ENCODE data around the gene TEX36.
"Not testable (repeated sequence)": the region's sequence is repeated elsewhere in the genome, so short reads cannot be mapped to it uniquely, and the experiment has no call there.

The TEX36 gene

GRCh38 chr10:125683063-125683462, at the start of gene TEX36:
TEX36 (minus strand) TSS chr10:125683163; CDS start chr10:125682989, 174 bp downstream.
- DNase-seq = no peak

- no peak for DNase-seq
Measured at GRCh38 chr10:125727436-125727835, 44.5 kb upstream of the TEX36 start.

GRCh38 chr10:125726914-125727313, 44.0 kb upstream of the TEX36 start:
- no peak for DNase-seq

- no peak for DNase-seq
Measured at GRCh38 chr10:125722811-125723210, 39.8 kb upstream of the TEX36 start.

GRCh38 chr10:125721035-125721434, 38.1 kb upstream of the TEX36 start:
- DNase-seq = no peak

- DNase-seq = no peak
Measured at GRCh38 chr10:125720002-125720382, 37.0 kb upstream of the TEX36 start.

GRCh38 chr10:125719173-125720001, 36.4 kb upstream of the TEX36 start, which contains the start of gene EDRF1:
EDRF1 (plus strand) TSS chr10:125719709; CDS start chr10:125719808, 99 bp downstream.
- peak; percentile 99 for DNase-seq

GRCh38 chr10:125714728-125715127, 31.8 kb upstream of the TEX36 start:
- not testable (repeated sequence) for DNase-seq

- DNase-seq = no peak
Measured at GRCh38 chr10:125711110-125711750, 28.3 kb upstream of the TEX36 start.

GRCh38 chr10:125709553-125710474, 26.9 kb upstream of the TEX36 start:
- no peak for DNase-seq

GRCh38 chr10:125708971-125709503, 26.1 kb upstream of the TEX36 start:
- DNase-seq = no peak

GRCh38 chr10:125707541-125708468, 24.8 kb upstream of the TEX36 start:
- no peak for DNase-seq

GRCh38 chr10:125700355-125700911, 17.5 kb upstream of the TEX36 start:
- DNase-seq = no peak

GRCh38 chr10:125699562-125700143, 16.7 kb upstream of the TEX36 start:
- no peak for DNase-seq

GRCh38 chr10:125698481-125698998, 15.6 kb upstream of the TEX36 start:
- no peak for DNase-seq

- not testable (repeated sequence) for DNase-seq
Measured at GRCh38 chr10:125696884-125697283, 13.9 kb upstream of the TEX36 start.

- DNase-seq = no peak
Measured at GRCh38 chr10:125694883-125695282, 11.9 kb upstream of the TEX36 start.

- no peak for DNase-seq
Measured at GRCh38 chr10:125693524-125693847, 10.5 kb upstream of the TEX36 start.

- no peak for DNase-seq
Measured at GRCh38 chr10:125692601-125693523, 9.9 kb upstream of the TEX36 start.

GRCh38 chr10:125692196-125692595, 9.2 kb upstream of the TEX36 start:
- DNase-seq = no peak

Measured in activated CD4-positive, alpha-beta T cell treated with anti-CD3 and anti-CD28 coated beads for 48 hours (primary cell).